Astrocyte of the cerebellum (primary cell): Measurements from ENCODE around the gene SMPD2.
A peak's percentile ranks its signal among the peaks of the same experiment; 100 is the strongest.

Source experiments
- DNase-seq: peaks from one replicate; pipeline ENCODE4 v3.0.0-alpha.2; 2011; ENCODE audit warnings: low read depth
- H3K4me3 ChIP-seq: 2 replicates; pipeline ENCODE4 v1.5.1; 2011; ENCODE audit warnings: mild to moderate bottlenecking, low read depth, low read length, moderate library complexity
- in situ Hi-C: cut with HindIII; loops from 2 replicates; pipeline ENCODE4 v1.10.0; 2017; ENCODE audit warnings: low sequenced_read_pairs
- TF ChIP-seq, protein P1 (sequence below): IDR thresholded peaks from 2 replicates; pipeline ENCODE4 v1.5.1; 2012; ENCODE audit warnings: low read length, low read depth, moderate library complexity, mild to moderate bottlenecking; ENCODE audit errors: missing control alignments

The SMPD2 gene

DNA sequence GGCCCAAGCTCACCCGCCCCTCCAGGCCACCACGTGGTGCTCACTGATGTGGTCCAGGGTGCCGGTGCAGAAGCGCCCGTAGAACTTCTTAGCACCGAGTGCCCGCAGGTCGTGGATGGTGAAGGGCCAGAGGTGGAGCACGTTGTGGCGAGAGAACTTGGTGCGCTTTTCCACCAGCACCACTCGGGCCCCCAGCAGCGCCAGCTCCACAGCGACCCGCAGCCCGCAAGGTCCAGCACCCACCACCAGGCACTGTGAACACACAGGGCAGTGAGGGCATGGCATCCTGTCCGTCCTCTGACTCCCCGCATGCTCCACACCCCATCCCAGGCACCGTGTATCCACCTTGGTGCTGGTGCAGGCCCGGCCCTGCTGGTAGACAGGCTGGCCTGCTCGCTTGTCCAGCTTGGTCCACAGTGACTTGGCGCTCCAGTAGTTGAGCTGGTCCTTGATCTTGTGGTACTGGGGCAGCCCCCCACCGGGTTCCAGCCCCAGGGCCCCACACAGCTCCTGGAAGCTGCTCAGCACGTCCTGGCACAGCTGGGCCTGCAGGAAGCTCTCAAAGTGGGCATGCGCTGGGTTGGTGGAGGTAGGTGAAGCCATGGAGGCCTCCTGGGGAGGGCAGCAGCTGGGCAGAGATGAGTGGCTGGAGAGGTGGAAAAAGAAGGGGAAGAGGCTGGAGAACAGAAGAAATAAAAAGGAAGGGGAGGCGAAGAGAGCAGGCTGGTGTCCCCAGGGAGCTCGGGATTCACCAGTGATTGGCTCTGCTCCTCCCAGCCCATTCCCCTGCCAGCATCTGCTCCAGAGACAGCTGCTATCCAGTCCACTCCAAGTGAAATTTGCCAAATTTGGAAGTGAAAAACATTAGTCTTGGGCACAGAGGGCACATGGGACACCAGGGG, 13.3 kb downstream of the SMPD2 start:
- peak overlapping the region; percentile 70 for H3K4me3 ChIP-seq
- TF ChIP-seq, protein P1, sequence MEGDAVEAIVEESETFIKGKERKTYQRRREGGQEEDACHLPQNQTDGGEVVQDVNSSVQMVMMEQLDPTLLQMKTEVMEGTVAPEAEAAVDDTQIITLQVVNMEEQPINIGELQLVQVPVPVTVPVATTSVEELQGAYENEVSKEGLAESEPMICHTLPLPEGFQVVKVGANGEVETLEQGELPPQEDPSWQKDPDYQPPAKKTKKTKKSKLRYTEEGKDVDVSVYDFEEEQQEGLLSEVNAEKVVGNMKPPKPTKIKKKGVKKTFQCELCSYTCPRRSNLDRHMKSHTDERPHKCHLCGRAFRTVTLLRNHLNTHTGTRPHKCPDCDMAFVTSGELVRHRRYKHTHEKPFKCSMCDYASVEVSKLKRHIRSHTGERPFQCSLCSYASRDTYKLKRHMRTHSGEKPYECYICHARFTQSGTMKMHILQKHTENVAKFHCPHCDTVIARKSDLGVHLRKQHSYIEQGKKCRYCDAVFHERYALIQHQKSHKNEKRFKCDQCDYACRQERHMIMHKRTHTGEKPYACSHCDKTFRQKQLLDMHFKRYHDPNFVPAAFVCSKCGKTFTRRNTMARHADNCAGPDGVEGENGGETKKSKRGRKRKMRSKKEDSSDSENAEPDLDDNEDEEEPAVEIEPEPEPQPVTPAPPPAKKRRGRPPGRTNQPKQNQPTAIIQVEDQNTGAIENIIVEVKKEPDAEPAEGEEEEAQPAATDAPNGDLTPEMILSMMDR, result no peak
- in situ Hi-C loops, result no loop called here
- no peak for DNase-seq

- TF ChIP-seq, protein P1, result no peak
- in situ Hi-C loops, result no loop called here
- H3K4me3 ChIP-seq, result peak overlapping the region; percentile 70
- no peak for DNase-seq
Measured at GRCh38 chr6:109454496-109455436, 14.2 kb downstream of the SMPD2 start.

DNA sequence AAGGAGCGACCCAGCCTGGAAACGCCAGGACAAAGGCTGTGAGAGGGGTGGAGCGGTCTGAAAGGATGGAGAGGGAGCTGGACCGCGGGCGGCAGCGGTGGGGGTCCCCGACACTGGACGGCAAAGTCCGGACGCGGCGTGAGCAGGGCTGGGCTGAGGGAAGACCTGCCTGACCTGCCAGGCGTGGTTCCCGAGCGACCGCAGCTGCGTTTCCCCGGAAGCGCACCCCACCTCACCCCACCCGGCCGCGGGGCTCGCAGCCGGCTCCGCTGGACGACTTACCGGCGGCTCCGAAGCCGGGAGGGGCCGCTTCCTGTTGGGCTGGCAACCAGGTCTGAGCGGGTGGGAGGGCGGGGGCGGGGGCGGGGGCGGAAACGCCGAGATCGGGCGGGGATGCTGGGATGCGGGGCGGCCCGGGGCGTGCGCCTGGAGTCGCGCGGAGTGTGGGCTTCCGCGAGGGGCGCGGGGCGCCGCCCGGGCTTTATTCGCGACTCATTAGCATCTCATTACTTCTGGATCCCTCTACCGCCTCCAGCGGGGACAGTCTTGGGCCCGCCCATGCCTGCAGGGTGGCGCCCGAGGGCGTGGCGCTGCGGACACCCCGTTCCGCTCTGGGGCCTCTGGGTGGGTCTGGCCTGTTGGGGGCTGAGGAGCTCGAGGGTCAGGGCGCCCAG, 15.1 kb downstream of the SMPD2 start, which contains the start of gene MICAL1:
TSS of gene MICAL1 (minus strand) at position 336 of the 674 bp plus-strand sequence. CDS start 1,576 bp downstream, outside the sequence.
- H3K4me3 ChIP-seq, result peak within 1 kb of the TSS; percentile 70
- TF ChIP-seq, protein P1, result peak; percentile 39
- DNase-seq, result no peak
- in situ Hi-C loops, result no loop called here

DNA sequence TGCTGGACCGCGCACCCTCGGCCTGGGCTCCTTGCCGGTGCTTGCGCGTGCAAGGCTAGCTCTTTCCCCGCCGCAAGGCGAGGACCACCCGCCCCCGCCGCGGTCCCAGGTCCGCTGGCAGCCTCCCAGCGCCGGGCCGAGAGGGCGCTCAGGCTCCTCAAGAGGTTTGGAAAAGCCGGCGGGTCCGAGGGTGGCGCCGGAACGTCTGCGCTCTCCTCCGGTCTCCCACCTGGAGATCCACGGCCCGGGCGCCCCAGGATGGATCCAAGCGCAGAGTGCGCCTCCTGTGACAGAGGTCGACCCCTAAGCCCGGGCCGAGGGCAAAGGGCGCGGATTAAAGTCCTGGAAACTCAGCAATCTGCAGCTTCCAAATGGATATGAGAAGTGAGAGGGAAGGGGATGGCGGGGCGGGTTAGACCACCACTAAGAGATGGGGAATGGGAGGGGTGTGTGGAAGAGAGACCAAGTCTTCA, 15.6 kb downstream of the SMPD2 start:
- DNase-seq, result no peak
- H3K4me3 ChIP-seq, result peak overlapping the region; percentile 70
- TF ChIP-seq, protein P1, result no peak
- in situ Hi-C loops, result no loop called here

GRCh38 chr6:109456710-109457561, 16.4 kb downstream of the SMPD2 start:
- H3K4me3 ChIP-seq, result peak overlapping the region; percentile 70
- in situ Hi-C loops, result no loop called here
- TF ChIP-seq, protein P1, result no peak
- DNase-seq, result no peak
